ENCODE results near the gene TENM4.

TENM4 gene

DNA sequence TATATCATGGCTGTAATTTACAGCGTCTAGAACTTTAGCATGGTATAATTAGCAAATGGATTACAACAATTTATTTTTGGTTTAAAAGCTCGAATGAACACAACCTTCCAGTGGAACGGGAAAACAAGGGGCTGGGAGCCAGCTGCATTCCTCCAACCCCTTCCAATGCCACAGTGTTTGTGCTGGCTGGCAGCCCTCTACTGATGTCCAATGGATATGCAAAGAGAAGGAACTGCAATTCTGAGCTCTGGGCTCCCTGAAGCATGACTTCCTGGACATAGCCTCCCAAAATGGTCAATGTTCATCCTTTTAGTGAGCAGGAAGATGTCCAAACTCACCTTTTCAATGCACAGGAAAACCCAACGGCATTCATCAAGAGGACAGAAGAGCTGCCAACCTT is 288.3 kb downstream of the TENM4 start:
- in situ Hi-C loops (cut with MboI; ENCODE audit: low sequenced_read_pairs) = no loop called here

DNA sequence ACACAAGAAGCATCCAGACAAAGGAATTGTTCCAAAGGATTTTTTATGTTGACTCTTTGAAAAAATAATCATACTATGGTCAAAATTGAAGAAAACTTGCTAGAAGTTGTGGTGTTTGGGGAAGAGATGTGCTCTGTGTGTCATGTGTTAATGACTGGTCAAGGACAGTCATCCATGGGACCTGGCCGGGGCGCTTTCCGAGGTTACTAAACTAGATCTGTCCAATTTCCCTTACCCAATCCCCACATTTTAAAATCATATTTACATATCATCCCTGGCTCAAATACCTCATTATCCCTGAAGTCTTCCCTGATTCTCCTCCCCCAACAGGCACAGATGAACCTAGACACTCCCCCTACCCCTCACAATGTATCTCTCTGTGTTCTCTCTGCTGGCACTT is 289.4 kb downstream of the TENM4 start:
- in situ Hi-C loops (cut with MboI; ENCODE audit: low sequenced_read_pairs) = no loop called here

DNA sequence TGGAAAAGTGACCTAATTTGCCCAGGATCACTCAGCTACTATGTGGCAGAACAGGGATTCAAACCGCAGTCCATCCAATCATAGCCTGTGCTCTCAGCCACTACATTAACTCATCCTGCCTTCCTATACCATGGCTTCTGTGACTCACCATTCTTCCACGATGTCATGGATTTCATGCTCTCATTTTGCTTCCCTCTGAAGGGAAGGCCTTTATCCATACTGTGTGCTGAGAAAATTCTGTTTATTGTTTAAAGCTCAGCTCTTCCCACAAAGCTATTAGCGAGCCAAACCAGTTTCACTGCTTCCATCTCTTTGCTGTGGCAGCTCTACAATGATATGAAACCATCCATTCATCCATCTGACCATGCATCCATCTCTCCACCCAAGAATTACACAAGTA is 289.9 kb downstream of the TENM4 start:
- in situ Hi-C loops (cut with MboI; ENCODE audit: low sequenced_read_pairs) = no loop called here

DNA sequence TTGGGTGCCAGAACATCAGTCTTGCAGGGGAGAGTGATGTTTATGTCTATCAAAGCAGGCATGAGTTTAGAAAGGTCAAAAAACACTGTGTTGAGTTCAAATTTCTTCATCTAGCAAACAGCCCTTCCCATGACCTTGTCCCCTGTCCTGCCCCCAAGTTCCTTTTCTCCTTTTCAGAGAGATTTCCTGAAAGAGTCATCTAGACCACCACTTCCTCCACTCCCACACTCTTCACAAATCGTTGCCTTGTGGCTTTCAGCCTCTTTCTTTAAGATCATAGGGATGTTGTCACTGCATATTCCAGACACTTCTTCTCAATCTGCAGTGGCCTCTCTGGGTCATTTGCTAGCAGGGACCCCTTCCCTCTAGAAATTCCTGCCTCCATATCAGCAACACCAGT is 290.5 kb downstream of the TENM4 start:
- in situ Hi-C loops (cut with MboI; ENCODE audit: low sequenced_read_pairs) = no loop called here

DNA sequence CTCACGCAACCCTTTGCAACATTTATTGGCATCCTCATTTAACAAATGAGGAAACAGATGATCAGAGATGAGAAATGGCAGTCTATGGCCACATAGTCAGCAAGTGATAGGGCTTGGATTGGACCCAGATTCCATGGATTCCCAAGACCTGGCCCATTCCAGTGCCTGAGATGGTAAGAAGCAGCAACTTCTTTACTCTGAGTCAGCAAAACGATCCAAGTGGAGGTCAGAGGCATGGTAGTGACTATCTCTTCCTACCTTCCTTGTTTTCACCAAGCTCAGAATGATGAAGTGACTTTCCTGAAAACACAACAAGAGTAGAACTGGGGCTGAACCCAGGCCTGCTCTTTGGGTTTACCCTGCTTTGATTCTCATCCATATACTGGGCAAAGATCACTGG is 293.1 kb downstream of the TENM4 start:
- in situ Hi-C loops (cut with MboI; ENCODE audit: low sequenced_read_pairs) = no loop called here

DNA sequence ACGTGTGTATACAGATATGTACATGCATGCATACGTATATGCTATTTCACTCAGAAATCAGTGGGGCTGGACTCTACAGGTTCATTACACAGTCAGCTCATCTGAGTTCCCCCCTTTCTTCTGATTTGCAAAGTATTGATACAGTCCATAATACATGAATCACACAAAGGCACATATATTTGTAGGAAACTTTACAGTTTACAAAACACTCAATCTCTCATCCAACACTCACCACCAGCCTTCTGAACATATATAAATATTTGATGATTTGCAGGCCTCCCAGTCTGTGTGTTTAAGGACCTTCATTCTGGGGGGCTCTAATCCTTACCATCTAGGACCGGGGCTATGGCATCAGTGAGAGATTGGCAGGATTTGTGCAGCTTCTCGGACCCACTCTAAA is 293.8 kb downstream of the TENM4 start:
- in situ Hi-C loops (cut with MboI; ENCODE audit: low sequenced_read_pairs) = no loop called here

DNA sequence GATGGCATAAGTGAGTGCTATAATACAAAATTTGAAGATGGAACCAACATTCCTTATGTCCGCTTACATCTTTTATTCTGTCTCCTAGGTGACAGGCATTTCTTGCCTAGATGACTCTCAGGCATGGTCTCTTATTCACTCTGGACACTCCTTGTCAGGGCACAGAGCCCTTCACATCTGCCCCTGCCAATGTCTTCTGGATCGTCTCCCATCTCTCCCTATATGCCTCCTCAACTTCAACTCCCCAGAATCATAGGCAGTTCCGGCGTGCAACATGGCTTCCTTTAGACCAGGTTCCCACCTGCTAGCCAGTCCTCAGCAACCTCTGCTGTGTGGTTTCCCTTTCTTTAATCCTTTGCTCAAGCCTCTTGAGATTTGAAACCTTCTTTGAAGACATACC is 300.9 kb downstream of the TENM4 start:
- in situ Hi-C loops (cut with MboI; ENCODE audit: low sequenced_read_pairs) = no loop called here

DNA sequence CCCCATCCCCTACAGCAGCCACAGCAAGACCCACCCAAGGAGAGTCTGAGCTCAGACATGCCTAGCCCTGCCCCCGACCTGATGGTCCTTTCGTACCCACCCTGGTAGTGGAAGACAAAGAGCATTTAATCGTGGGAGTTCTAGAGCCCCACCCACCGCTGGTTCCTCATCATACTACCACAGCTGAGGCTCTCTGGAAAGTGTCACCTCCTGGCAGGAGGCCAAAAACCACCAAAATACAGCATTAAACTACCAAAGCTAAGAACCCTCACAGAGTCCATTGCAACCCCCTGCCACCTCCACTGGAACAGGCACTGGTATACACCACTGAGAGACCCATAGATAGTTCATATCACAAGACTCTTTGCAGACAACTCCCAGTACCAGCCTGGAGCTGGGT is 311.1 kb downstream of the TENM4 start:
- in situ Hi-C loops (cut with MboI; ENCODE audit: low sequenced_read_pairs) = no loop called here

DNA sequence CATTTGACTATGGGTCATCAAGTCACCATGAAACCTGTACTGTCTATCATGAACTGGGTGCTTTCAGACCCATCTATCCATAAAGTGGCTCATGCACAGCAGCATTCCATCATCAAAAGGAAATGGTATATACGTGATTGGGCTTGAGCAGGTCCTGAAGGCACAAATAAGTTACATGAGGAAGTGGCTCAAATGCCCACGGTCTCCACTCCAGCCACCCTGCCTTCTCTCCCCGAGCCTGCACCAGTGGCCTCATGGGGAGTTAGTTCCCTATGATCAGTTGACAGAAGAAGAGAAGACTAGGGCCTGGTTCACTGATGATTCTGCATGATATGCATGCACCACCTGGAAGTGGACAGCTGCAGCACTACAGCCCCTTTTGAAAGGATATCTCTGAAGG is 312.5 kb downstream of the TENM4 start:
- in situ Hi-C loops (cut with MboI; ENCODE audit: low sequenced_read_pairs) = no loop called here

DNA sequence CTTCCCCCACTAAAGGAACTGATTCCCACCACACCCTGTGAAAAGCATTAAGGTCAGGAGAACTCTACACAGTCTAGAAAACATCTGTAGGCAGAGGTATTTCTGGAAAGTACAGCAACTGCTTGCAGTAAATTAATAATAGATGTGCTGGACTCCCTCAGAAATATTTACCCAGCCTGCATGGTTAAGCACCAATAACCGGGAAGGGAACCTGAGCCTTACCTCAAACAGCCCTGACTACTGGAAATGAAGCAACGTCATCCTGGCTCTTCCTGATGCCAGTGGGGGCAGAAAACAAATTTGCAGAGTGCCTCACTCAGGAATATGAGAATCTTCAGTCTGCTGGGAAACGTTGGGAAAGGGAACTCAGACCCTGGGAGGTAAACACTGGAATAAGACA is 318.1 kb downstream of the TENM4 start:
- in situ Hi-C loops (cut with MboI; ENCODE audit: low sequenced_read_pairs) = no loop called here

DNA sequence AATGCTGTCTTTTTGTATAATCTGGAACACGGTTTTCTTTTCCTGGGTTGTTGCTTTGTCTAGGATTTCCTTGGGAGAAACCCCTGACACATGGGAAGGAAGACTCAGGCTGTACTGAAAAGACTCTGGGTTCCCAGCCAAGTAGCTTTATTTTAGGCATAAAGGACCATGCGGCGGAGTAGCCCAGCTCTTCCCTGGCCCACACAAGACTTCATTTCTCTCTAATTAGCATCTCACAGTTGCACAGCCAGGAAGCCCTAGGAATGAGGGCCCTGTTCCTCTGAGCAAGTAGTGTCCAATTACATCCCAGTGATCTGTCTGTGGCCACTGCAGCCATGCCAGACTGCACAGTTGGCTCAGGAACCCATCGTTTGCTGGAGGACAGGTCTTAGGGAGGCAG is 319.5 kb downstream of the TENM4 start:
- in situ Hi-C loops (cut with MboI; ENCODE audit: low sequenced_read_pairs) = no loop called here

DNA sequence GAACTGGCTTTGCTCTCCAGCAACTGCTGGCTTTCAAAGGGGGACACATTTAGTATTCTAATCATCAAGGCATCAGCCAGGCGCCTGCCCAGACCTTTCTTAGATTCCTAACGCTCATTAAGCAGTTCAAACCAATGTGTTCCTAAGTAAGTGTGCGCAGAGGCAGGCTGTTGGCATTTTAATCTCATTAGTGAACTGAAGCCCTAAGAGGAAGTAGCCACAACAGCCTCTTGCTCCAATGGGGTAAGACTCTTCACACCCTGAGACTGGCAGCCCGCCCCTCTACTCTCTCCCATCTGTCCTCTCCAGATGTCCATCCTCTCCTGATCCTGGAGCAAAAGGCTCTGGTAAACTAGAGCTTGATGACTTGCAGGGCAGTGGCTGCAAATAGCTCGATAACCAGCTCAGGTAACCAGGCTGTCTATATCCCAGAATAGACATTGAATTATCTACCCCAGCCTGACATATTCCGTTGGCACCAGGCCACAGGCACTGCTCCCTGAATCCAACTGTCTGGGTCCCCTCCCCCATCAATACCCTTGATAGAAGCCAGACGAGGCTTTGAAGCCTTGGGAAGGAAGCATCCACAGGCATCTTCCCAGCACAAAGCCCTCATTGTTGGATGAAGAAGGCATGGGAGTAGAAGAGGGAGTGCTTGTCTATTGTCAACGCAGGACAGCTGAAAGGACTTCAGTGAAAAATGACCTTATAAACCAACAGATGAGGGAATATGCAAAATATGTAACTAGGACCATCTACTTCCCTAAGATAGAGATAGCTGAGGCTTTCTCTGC is 321.1 kb downstream of the TENM4 start:
- in situ Hi-C loops (cut with MboI; ENCODE audit: low sequenced_read_pairs) = no loop called here

DNA sequence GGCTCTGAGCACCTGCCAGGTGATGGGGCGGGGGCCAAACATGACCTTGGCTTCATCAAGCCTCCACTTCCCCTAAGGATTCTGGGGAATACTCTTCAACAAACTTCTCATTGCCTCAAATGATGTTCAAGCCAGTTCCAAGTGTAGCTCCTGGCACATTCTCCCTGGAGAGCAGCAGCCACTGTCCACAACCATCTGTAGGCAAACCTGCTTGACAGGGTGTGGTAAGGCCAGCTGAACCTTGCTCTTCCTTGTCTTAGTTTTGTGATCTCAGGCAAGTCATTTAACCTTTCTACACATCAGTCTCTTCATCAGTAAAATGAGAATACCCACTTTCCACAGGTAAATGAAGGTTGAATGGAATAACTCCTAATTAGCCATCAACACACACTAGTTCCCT is 323.3 kb downstream of the TENM4 start:
- in situ Hi-C loops (cut with MboI; ENCODE audit: low sequenced_read_pairs) = no loop called here

DNA sequence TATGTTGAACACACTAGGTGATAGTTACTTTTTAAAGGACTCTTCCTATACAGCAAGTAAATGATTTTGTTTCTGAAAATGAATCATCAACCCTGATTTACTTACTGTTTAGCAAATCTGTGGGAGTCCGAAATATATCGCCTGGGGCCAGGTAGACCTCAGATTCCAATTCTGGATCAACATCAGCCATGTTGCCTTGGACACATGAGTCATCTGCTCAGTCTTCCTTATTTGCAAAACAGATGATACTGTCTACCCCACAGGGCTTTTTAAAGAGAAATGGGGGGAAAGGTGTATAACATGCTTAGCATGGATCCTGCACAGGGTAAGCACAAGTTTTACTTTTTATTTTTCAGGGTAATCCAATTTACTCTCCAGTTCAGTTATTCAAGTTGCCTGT is 324.2 kb downstream of the TENM4 start:
- in situ Hi-C loops (cut with MboI; ENCODE audit: low sequenced_read_pairs) = no loop called here

DNA sequence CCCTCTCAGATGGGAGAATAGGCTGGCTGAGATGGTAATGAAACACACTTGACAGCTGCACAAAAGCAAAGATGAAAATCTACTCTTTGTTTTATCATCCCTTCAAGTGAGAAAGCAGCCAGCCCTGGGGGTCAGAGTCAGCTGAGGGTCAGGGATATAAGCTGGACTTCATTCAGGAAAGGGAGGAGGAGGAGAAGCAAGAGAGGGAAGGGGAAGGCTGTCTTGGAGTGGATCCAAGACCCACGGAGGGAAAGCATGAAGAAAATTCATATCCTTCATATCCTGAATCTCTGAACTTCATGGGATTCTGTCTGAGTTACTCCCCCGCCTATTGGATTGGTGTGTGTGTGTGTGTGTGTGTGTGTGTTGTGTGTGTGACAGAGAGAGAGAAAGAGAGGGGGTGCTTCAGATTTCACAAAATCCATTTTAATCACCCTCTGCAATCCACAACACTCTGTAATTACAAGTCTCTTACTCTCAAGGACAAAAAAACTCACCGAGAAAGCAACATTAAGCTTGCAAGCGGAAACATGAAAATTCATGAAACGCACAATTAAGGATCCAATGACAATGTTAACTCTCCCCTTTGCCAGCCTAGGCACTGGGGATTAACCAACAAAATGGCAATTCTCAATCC is 327.7 kb downstream of the TENM4 start:
- in situ Hi-C loops (cut with MboI; ENCODE audit: low sequenced_read_pairs) = no loop called here

DNA sequence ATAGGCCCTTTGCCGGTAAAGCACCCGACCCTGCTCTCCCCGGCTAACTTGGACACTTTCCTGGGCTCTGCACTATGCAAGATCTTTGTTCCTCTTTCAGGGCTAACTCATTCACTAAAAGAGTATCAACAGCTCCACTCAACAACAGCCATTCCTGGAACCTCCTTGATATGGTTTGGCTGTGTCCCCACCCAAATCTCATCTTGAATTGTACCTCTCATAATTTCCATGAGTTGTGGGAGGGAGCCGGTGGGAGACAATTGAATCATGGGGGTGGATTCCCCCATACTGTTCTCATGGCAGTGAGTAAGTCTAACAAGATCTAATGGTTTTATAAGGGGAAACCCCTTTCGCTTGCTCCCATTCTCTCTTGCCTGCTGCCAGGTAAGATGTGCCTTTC is 330.0 kb downstream of the TENM4 start:
- in situ Hi-C loops (cut with MboI; ENCODE audit: low sequenced_read_pairs) = no loop called here

DNA sequence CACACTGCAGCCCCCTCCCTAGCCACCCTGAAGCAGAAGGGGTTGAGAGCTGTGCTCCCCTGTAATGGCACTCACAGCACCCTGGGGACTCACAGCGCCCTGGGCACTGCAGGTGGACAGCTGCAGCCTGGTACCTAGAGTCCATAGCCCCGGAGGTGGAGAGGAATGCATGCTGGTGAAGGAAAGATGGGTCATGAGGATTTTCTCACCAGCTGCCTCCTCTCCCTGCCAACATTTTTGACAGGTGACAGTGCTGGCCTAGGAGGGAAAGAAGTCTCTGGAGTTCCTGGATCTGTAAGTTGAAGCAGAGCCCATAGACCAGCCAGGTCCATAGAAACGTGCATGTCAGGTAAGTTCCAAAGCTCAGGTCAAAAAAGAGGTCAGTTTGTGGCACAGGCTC is 330.5 kb downstream of the TENM4 start:
- in situ Hi-C loops (cut with MboI; ENCODE audit: low sequenced_read_pairs) = no loop called here

DNA sequence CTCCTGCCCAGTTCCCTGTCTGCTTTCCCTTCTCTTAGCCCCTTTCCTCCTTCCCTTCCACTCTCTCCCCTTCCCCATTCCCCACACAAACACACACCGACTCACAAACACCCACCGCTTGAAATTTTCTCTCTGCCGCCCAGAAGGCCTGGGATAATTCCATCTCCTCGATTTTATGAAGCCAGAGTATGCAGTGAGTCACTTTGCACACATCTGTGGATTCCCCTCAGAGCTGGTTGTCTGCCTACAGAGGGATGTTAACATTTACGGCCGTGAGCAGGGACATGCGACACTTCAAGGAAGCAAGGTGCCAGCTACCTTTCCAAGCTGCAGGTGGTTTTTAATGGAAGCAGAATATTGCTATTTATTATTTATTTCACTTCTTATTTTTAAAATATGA is 332.0 kb downstream of the TENM4 start:
- in situ Hi-C loops (cut with MboI; ENCODE audit: low sequenced_read_pairs) = no loop called here

DNA sequence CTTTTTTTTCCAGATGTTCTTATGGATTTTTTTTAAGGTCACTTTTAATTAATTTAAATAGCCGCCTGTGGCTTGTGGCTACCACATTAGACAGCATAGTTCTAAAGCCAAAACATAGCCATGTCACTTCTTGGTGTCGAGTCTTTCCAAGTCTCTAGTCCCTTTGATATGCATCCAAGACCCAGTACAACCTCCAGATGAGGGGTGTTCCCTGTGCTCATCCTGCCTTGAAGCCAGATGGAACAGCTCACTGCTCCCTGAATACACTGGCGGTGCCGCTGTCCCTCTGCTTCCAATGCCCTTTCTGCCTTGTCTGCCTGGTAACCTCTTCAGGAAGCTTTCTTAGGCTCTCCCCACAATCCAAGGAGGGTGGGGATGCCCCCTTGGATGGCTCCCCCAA is 338.0 kb downstream of the TENM4 start:
- in situ Hi-C loops (cut with MboI; ENCODE audit: low sequenced_read_pairs) = no loop called here

DNA sequence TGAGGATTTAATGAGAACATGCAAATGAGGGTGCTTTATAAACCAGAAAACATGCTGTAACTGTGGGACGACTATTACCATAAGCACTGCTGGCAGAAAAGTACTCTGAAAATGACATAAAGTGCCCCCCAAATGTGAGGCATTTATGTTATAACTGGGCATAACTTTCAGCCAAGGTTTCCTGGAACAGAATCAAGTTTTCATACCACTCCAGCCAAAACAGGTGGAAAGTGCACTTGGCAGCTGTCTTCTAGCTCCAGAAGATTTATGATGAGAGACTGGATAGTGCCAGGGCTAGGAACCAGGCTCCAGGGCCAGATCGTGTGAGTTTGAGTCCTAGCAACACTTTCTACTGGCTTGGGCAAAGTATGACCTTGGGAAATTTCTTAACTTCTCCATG is 339.2 kb downstream of the TENM4 start:
- in situ Hi-C loops (cut with MboI; ENCODE audit: low sequenced_read_pairs) = no loop called here

DNA sequence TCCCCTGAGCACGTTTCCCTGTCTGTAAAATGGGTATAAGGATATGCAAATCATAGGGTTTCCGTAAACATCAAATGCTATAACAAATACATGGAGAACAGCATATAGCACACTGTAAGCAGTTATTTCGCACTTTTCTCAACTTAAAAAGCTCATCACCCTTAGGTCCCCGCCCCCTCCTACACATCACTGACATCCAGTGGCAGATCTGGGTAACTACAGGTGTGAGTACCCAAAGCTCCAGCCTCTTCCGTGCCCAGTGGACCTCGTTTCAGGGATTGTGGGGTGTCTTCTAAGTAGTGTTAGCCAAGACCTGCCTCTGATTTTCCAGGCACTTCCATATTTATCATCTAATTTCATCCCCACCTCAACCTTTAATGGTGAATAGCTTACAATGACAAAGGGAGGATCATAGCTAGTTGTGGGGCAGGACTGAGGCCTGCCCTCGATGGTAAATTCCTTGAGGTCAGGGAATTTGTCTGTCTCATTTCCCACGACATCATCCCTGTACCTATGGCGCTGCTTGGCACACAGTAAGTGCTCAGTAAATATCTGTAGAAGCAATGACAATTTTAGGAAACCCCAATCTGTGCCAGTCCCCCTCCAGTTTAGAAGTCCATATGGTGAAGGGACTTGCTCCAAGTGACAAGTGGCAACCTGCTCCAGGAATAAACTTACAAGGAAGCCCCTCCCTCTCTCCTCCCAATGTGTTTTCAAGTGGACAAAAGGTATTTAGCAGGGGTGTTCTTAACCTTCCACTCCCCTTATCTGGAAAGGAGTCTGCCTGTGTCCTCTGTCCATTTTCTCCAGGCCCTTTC is 340.5 kb downstream of the TENM4 start:
- in situ Hi-C loops (cut with MboI; ENCODE audit: low sequenced_read_pairs) = no loop called here

DNA sequence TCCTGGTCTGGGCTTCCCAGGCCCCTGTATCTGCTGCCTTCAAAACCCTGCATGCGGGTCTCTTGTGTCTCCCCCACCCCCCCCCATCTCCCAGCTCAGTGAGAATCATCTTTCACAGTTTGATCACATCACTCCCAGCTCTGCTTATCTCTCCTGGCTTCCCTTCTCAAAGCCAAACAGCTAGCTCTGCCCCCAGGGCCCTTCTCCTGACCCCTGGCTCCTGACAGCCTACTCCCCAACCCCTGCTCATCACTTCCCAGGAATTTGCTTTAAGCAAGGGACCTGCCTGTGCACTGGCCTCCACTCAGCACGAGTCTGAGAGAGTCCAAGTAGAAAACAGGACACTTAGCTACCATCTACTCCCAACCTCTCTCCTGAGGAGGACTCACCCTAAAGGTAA is 342.7 kb downstream of the TENM4 start:
- in situ Hi-C loops (cut with MboI; ENCODE audit: low sequenced_read_pairs) = loop anchor here (25.0 kb wide), 2 partner anchors 111 to 461 kb away; no protein-coding TSS in a partner anchor
